GM12878 (cell line): ENCODE measurements around the gene CAMK2A. TPM values are rescaled to one million over a fixed set of nuclear protein-coding genes. Genes with fewer than 3 reads are reported as not detected.

Source experiments
- ATAC-seq: fragments of 200-7000 bp; cut with Tn5 transposase; 3 replicates; pipeline ENCODE4 v1.9.1; 2020; ENCODE audit warnings: mild to moderate bottlenecking, moderate library complexity
- BruUV-seq: library from RNA; stranded (reverse); fragments of 400-500 nt; replicated peaks from 2 replicates; lab custom pipeline; 2021; lab: Mats Ljungman, UMichigan
- CTCF ChIA-PET: fragments of 300-600 bp; sonication (Branson Sonifier 250); formaldehyde crosslinking; extraction: SDS; loops from one replicate; lab custom pipeline; 2021; ENCODE audit warnings: inconsistent platforms; lab: Yijun Ruan, JAX
- POLR2A ChIA-PET: fragments of 350-600 bp; formaldehyde crosslinking; extraction: SDS; loops from one replicate; lab custom pipeline; 2021; ENCODE audit warnings: inconsistent platforms; lab: Charles Lee
- RAD21 ChIA-PET: fragments of 300-600 bp; sonication (Branson Sonifier 250); formaldehyde crosslinking; loops from one replicate; lab custom pipeline; 2023; ENCODE audit warnings: antibody characterized with exemption; ENCODE audit not compliant: unreplicated experiment; lab: Charles Lee
- SMC1A ChIA-PET: fragments of 300-600 bp; sonication (Branson Sonifier 250); formaldehyde crosslinking; loops from one replicate; lab custom pipeline; 2023; ENCODE audit not compliant: unreplicated experiment, uncharacterized antibody; lab: Charles Lee
- DNase-seq: peaks from one replicate; pipeline ENCODE4 v3.0.0-alpha.2; 2011; ENCODE audit warnings: low read depth, low spot score
- FAIRE-seq: peaks from 3 replicates; lab custom pipeline; 2011; peaks lifted over from hg19 to GRCh38; lab: Jason Lieb, UNC
- H2AFZ ChIP-seq: 2 replicates; pipeline ENCODE4 v1.6.0; 2011; ENCODE audit warnings: low read depth, low read length, control low read depth; ENCODE audit not compliant: control insufficient read depth
- H3K27ac ChIP-seq: 2 replicates; pipeline ENCODE4 v1.5.1; 2011; ENCODE audit warnings: control low read depth; ENCODE audit not compliant: control insufficient read depth, insufficient read depth
- H3K27me3 ChIP-seq, 2 experiments: replicated peaks in 1 of 2; 2 replicates each; pipeline versions ENCODE4 v1.6.0 to v1.6.1; 2011; ENCODE audit warnings: low read length in 1 of 2; ENCODE audit not compliant: control insufficient read depth in 2 of 2, insufficient read depth in 2 of 2
- H3K36me3 ChIP-seq, 2 experiments: 2 replicates each; pipeline ENCODE4 v1.5.1; 2011; ENCODE audit warnings: low read length in 1 of 2; ENCODE audit not compliant: control insufficient read depth in 2 of 2, insufficient read depth in 2 of 2
- H3K4me1 ChIP-seq: 2 replicates; pipeline ENCODE4 v1.6.1; 2011; ENCODE audit warnings: mild to moderate bottlenecking, low read length, moderate library complexity, mixed read lengths; ENCODE audit not compliant: control insufficient read depth, insufficient read depth
- H3K4me2 ChIP-seq: 2 replicates; pipeline ENCODE4 v1.6.0; 2011; ENCODE audit warnings: control low read depth; ENCODE audit not compliant: control insufficient read depth, insufficient read depth
- H3K4me3 ChIP-seq: fragments of 200-600 bp; sonication (generic); 2 replicates; pipeline ENCODE4 v1.5.1; 2016
- H3K79me2 ChIP-seq: 2 replicates; pipeline ENCODE4 v1.6.0; 2011; ENCODE audit warnings: low read length; ENCODE audit not compliant: control insufficient read depth, insufficient read depth
- H3K9ac ChIP-seq: 2 replicates; pipeline ENCODE4 v1.8.0; 2011; ENCODE audit warnings: low read length, control low read depth, mixed read lengths; ENCODE audit not compliant: control insufficient read depth, insufficient read depth
- H3K9me3 ChIP-seq: replicated peaks from 3 replicates; pipeline ENCODE4 v1.5.1; 2011; ENCODE audit warnings: mild to moderate bottlenecking, low read length; ENCODE audit not compliant: control insufficient read depth, insufficient read depth
- H4K20me1 ChIP-seq: 2 replicates; pipeline ENCODE4 v1.6.0; 2011; ENCODE audit not compliant: control insufficient read depth, insufficient read depth
- ATF2 ChIP-seq: IDR thresholded peaks from 2 replicates; pipeline ENCODE4 v1.6.1; 2012; ENCODE audit warnings: low read length, inconsistent platforms
- BCLAF1 ChIP-seq: fragments of 450-650 bp; IDR thresholded peaks from 2 replicates; pipeline ENCODE4 v1.6.1; 2017; ENCODE audit warnings: antibody characterized with exemption, mild to moderate bottlenecking, moderate library complexity
- CTCF ChIP-seq, 3 experiments: IDR thresholded peaks in 2 of 3; conservative IDR thresholded peaks in 1 of 3; 2 replicates each; pipeline ENCODE4 v1.5.1; 2011; ENCODE audit warnings: low read depth in 3 of 3, low read length in 3 of 3, mild to moderate bottlenecking in 3 of 3, control low read depth in 2 of 3, moderate library complexity in 2 of 3, inconsistent platforms in 1 of 3, mixed read lengths in 1 of 3; ENCODE audit not compliant: control insufficient read depth in 2 of 3, insufficient read depth in 1 of 3; ENCODE audit errors: extremely low read depth in 1 of 3
- E4F1 ChIP-seq: fragments of 450-650 bp; IDR thresholded peaks from 2 replicates; pipeline ENCODE4 v1.6.1; 2018; ENCODE audit warnings: borderline replicate concordance, mild to moderate bottlenecking; ENCODE audit not compliant: partially characterized antibody
- EP300 ChIP-seq, 2 experiments: fragments of 150-350 bp in 1 of 2; IDR thresholded peaks; 2 replicates each; pipeline ENCODE4 v1.6.1; 2011 to 2012; ENCODE audit warnings: low read depth in 2 of 2, low read length in 2 of 2, borderline replicate concordance in 1 of 2, improper control_type of control experiment in 1 of 2, inconsistent platforms in 1 of 2; ENCODE audit not compliant: control insufficient read depth in 1 of 2
- JUNB ChIP-seq: IDR thresholded peaks from 2 replicates; pipeline ENCODE4 v1.6.1; 2016; ENCODE audit warnings: antibody characterized with exemption, mild to moderate bottlenecking
- PKNOX1 ChIP-seq: fragments of 450-650 bp; IDR thresholded peaks from 2 replicates; pipeline ENCODE4 v1.6.1; 2016; ENCODE audit warnings: mild to moderate bottlenecking
- PML ChIP-seq: IDR thresholded peaks from 2 replicates; pipeline ENCODE4 v1.6.1; 2012; ENCODE audit warnings: low read length, inconsistent platforms
- WGBS: methylation state at CpG from one replicate; pipeline ENCODE4 v1.1.6; 2016; ENCODE audit warnings: low lambda C conversion rate; ENCODE audit not compliant: insufficient replicate concordance, insufficient coverage; ENCODE audit errors: missing lambda C conversion rate; 5-methylcytosine and 5-hydroxymethylcytosine counted together
- in situ Hi-C: fragments of 300-500 bp; cut with MboI; formaldehyde crosslinking; loops from 9 replicates; pipeline ENCODE4 v1.14.3; 2018; ENCODE audit warnings: mixed read lengths
- intact Hi-C: fragments of 100-400 bp; cut with micrococcal nuclease; formaldehyde crosslinking; loops from one replicate; pipeline ENCODE4 v1.14.2; 2022; ENCODE audit not compliant: unreplicated experiment
- polyA plus RNA-seq, 11 experiments: library from polyadenylated mRNA; depleted of rRNA in 4 of 11; unstranded in 6 of 11; stranded (reverse) in 5 of 11; fragments of >200 nt; fragmentation: Nextera tagmentation in 4 of 11; fragmentation: Illumina TruSeq in 1 of 11; extraction: Ambion mirVana in 4 of 11; extraction: Trizol in 1 of 11; gene quantifications; 1 replicate in 1 of 11; 2 replicates in 10 of 11; pipeline versions ENCODE4 v1.2.1 to v1.2.3, GENCODE V29; 2011 to 2016; ENCODE audit warnings: inconsistent platforms in 2 of 11, missing spikeins in 2 of 11, low read depth in 1 of 11
- total RNA-seq, 4 experiments: library from RNA; depleted of rRNA in 3 of 4; stranded (reverse); fragments of >200 nt in 3 of 4; fragmentation: Illumina TruSeq in 1 of 4; extraction: Trizol in 1 of 4; gene quantifications; 2 replicates each; pipeline versions ENCODE4 v1.2.1 to v1.2.3, GENCODE V29; 2013 to 2021

The CAMK2A gene
- total and polyA plus RNA-seq, 10 of the 15 experiments (the other 5 are each of a cell fraction or from before 2014, with no cell fraction given), result 0.11 TPM; not detected in 9

GRCh38 chr5:150320044-150320613 lies 30.6 kb upstream of the CAMK2A start:
- Histone ChIP-seq H3K4me1 (no peaks in the 10 kb centered on the region), H3K79me2 (no peaks in the 10 kb centered on the region), H3K9me3 (no peaks in the 10 kb centered on the region), H4K20me1 (no peaks in the 10 kb centered on the region), H2AFZ (no peak overlapping the region), H3K36me3 (no peaks in the 10 kb centered on the region), H3K9ac (no peak overlapping the region), H3K4me3 (no peak overlapping the region), H3K27me3 (peaks cover 2 to 4% of the 10 kb centered on the region in 2 experiments; a peak in 1 of 4 replicates), H3K4me2 (no peak overlapping the region), H3K27ac (no peak overlapping the region)
- RAD21 ChIA-PET, result no interaction called here
- in situ Hi-C loops, result no loop called here
- FAIRE-seq, result no peak
- BruUV-seq, result no TSS peak
- no peak for ATAC-seq
- CTCF ChIA-PET, result interaction anchor here (0.8 to 1.2 kb wide), 2 partner anchors 11 to 31 kb away, joined by 3 read pairs; no protein-coding TSS in a partner anchor
- intact Hi-C loops, result no loop called here
- POLR2A ChIA-PET, result no interaction called here
- DNase-seq, result no peak
- SMC1A ChIA-PET, result interaction anchor here (1.2 kb wide), 1 partner anchor 12 kb away, joined by 3 read pairs; no protein-coding TSS in a partner anchor
- 65% methylated on average over 2 of the region's 2 CpGs for WGBS
- TF ChIP-seq E4F1 (no peak), ATF2 (no peak), CTCF (IDR thresholded peaks at IDR 0.05 in 2 of 3, conservative IDR thresholded peaks at IDR 0.05 in 1 of 3; ENCODE audit: control insufficient read depth in 2 of 3, extremely low read depth in 1 of 3, insufficient read depth in 1 of 3, low read depth in 3 of 3, low read length in 3 of 3) (no peak), PML (no peak), JUNB (no peak), PKNOX1 (no peak), BCLAF1 (no peak), EP300 (IDR thresholded peaks at IDR 0.05; ENCODE audit: borderline replicate concordance in 1 of 2, control insufficient read depth in 1 of 2, low read depth in 2 of 2, low read length in 2 of 2) (no peak)
